SK-N-SH (cell line): ENCODE measurements around the gene MYO18A. TPM values are rescaled to one million over a fixed set of nuclear protein-coding genes. Genes with fewer than 3 reads are reported as not detected.

Experiments
- CTCF ChIA-PET: fragments of 300-600, 350-600 bp; formaldehyde crosslinking; extraction: SDS; loops from one replicate; lab custom pipeline; 2021; lab: Yijun Ruan, JAX
- POLR2A ChIA-PET: fragments of 350-600 bp; sonication (Branson Sonifier 250); formaldehyde crosslinking; extraction: SDS; loops from one replicate; lab custom pipeline; 2020; ENCODE audit warnings: antibody characterized with exemption, inconsistent platforms; lab: Yijun Ruan, JAX
- DNase-seq: peaks from one replicate; pipeline ENCODE4 v3.0.0; 2012
- H2AFZ ChIP-seq: fragments of 200-600 bp; sonication (generic); 2 replicates; pipeline ENCODE4 v1.8.1; 2016; ENCODE audit warnings: antibody characterized with exemption, mild to moderate bottlenecking, low read depth
- H3F3A ChIP-seq: fragments of 200-600 bp; sonication (generic); replicated peaks from 2 replicates; pipeline ENCODE3; 2016; ENCODE audit warnings: antibody characterized with exemption, mild to moderate bottlenecking; ENCODE audit not compliant: insufficient read depth
- H3K27ac ChIP-seq, 2 experiments: fragments of 200-500 bp in 1 of 2; fragments of 200-600 bp in 1 of 2; sonication (Bioruptor generic) in 1 of 2; sonication (generic), shearing (Covaris generic) in 1 of 2; 2 replicates each; pipeline versions ENCODE4 v1.5.1 to v1.6.1; 2014 to 2016; ENCODE audit warnings: low read depth in 2 of 2, inconsistent platforms in 1 of 2, low read length in 1 of 2, mild to moderate bottlenecking in 1 of 2, mixed read lengths in 1 of 2
- H3K27me3 ChIP-seq: fragments of 200-600 bp; sonication (generic), shearing (Covaris generic); 2 replicates; pipeline ENCODE4 v1.6.1; 2016; ENCODE audit warnings: mixed run types; ENCODE audit not compliant: insufficient read depth
- H3K36me3 ChIP-seq, 2 experiments: fragments of 200-500 bp in 1 of 2; fragments of 200-600 bp in 1 of 2; sonication (Bioruptor generic) in 1 of 2; sonication (generic) in 1 of 2; replicated peaks in 1 of 2; 2 replicates each; pipeline versions ENCODE3 to v1.5.1; 2014 to 2016; ENCODE audit warnings: low read length in 1 of 2, mild to moderate bottlenecking in 1 of 2; ENCODE audit not compliant: insufficient read depth in 2 of 2, control insufficient read depth in 1 of 2
- H3K4me1 ChIP-seq, 2 experiments: fragments of 200-500 bp in 1 of 2; fragments of 200-600 bp in 1 of 2; sonication (Bioruptor generic) in 1 of 2; sonication (generic), shearing (Covaris generic) in 1 of 2; 2 replicates each; pipeline versions ENCODE4 v1.5.1 to v1.6.1; 2014 to 2016; ENCODE audit warnings: low read depth in 1 of 2, low read length in 1 of 2, mixed run types in 1 of 2; ENCODE audit not compliant: insufficient read depth in 2 of 2, control insufficient read depth in 1 of 2
- H3K4me2 ChIP-seq: fragments of 200-600 bp; sonication (generic), shearing (Covaris generic); 2 replicates; pipeline ENCODE4 v1.6.1; 2017; ENCODE audit warnings: mixed run types
- H3K4me3 ChIP-seq, 2 experiments: fragments of 200-500 bp in 1 of 2; fragments of 200-600 bp in 1 of 2; sonication (Bioruptor generic) in 1 of 2; sonication (generic), shearing (Covaris generic) in 1 of 2; 2 replicates each; pipeline versions ENCODE4 v1.5.1 to v1.8.1; 2014 to 2016; ENCODE audit warnings: low read depth in 2 of 2, inconsistent platforms in 1 of 2, low read length in 1 of 2, mild to moderate bottlenecking in 1 of 2, mixed read lengths in 1 of 2, moderate library complexity in 1 of 2
- H3K79me2 ChIP-seq: fragments of 200-600 bp; sonication (generic); 2 replicates; pipeline ENCODE4 v1.8.1; 2017; ENCODE audit warnings: mild to moderate bottlenecking; ENCODE audit not compliant: insufficient read depth
- H3K9ac ChIP-seq: fragments of 200-600 bp; sonication (generic); 2 replicates; pipeline ENCODE4 v1.6.1; 2017; ENCODE audit warnings: mixed run types
- H3K9me2 ChIP-seq: fragments of 200-600 bp; sonication (generic); 2 replicates; pipeline ENCODE4 v1.6.1; 2017; ENCODE audit warnings: mixed run types
- H3K9me3 ChIP-seq: fragments of 200-600 bp; sonication (generic); 2 replicates; pipeline ENCODE4 v1.6.1; 2017; ENCODE audit warnings: mixed run types, mild to moderate bottlenecking, moderate library complexity
- H4K20me1 ChIP-seq: fragments of 200-600 bp; sonication (generic); 2 replicates; pipeline ENCODE4 v1.6.1; 2017; ENCODE audit warnings: mild to moderate bottlenecking, mixed run types; ENCODE audit not compliant: insufficient read depth
- CHD2 ChIP-seq: fragments of 150-350 bp; IDR thresholded peaks from 2 replicates; pipeline ENCODE4 v1.6.1; 2018; ENCODE audit warnings: low read length; ENCODE audit not compliant: partially characterized antibody
- ELF1 ChIP-seq: IDR thresholded peaks from 2 replicates; pipeline ENCODE4 v1.4.0; 2012
- EP300 ChIP-seq, 2 experiments: IDR thresholded peaks; 2 replicates each; pipeline versions ENCODE4 v1.4.0 to v1.6.1; 2012; ENCODE audit warnings: borderline replicate concordance in 1 of 2, low read depth in 1 of 2, low read length in 1 of 2
- EZH2phosphoT487 ChIP-seq: fragments of 200-600 bp; sonication (generic); IDR thresholded peaks from 2 replicates; pipeline ENCODE4 v1.6.1; 2017; ENCODE audit warnings: low read depth, mixed run types, mild to moderate bottlenecking, antibody characterized with exemption, moderate library complexity, borderline replicate concordance
- FOXJ3 ChIP-seq: sonication (generic); formaldehyde crosslinking; IDR thresholded peaks from 2 replicates; pipeline ENCODE4 v1.5.1; 2020; ENCODE audit warnings: mild to moderate bottlenecking, missing genetic modification reagents
- FOXM1 ChIP-seq: IDR thresholded peaks from 2 replicates; pipeline ENCODE4 v1.4.0; 2012; ENCODE audit warnings: low read depth, mild to moderate bottlenecking
- GABPA ChIP-seq: IDR thresholded peaks from 2 replicates; pipeline ENCODE4 v1.4.0; 2012; ENCODE audit warnings: low read depth, mild to moderate bottlenecking
- IRF3 ChIP-seq: fragments of 150-350 bp; IDR thresholded peaks from 2 replicates; pipeline ENCODE4 v1.6.1; 2016; ENCODE audit warnings: mild to moderate bottlenecking, low read depth, low read length
- JUND ChIP-seq: IDR thresholded peaks from 2 replicates; pipeline ENCODE4 v1.4.0; 2012
- MAX ChIP-seq: IDR thresholded peaks from 2 replicates; pipeline ENCODE4 v1.4.0; 2012; ENCODE audit warnings: low read depth
- MEF2A ChIP-seq: IDR thresholded peaks from 2 replicates; pipeline ENCODE4 v1.4.0; 2012; ENCODE audit warnings: low read depth, borderline replicate concordance
- NFIC ChIP-seq: IDR thresholded peaks from 2 replicates; pipeline ENCODE4 v1.4.0; 2012; ENCODE audit warnings: borderline replicate concordance
- PBX3 ChIP-seq: IDR thresholded peaks from 2 replicates; pipeline ENCODE4; 2012
- RAD21 ChIP-seq: IDR thresholded peaks from 2 replicates; pipeline ENCODE4 v1.6.1; 2012; ENCODE audit warnings: mild to moderate bottlenecking, low read length
- RCOR1 ChIP-seq: fragments of 150-350 bp; IDR thresholded peaks from 2 replicates; pipeline ENCODE4 v1.6.1; 2017; ENCODE audit warnings: antibody characterized with exemption, low read length
- RFX5 ChIP-seq: IDR thresholded peaks from 2 replicates; pipeline ENCODE4 v1.6.1; 2012; ENCODE audit warnings: mild to moderate bottlenecking, improper control_type of control experiment, low read length
- RXRA ChIP-seq: IDR thresholded peaks from 2 replicates; pipeline ENCODE4 v1.4.0; 2012; ENCODE audit warnings: low read depth, mild to moderate bottlenecking, borderline replicate concordance
- SMC3 ChIP-seq: IDR thresholded peaks from 2 replicates; pipeline ENCODE4 v1.6.1; 2012; ENCODE audit warnings: low read depth, low read length, improper control_type of control experiment
- TCF12 ChIP-seq: IDR thresholded peaks from 2 replicates; pipeline ENCODE4 v1.4.0; 2012
- YY1 ChIP-seq: IDR thresholded peaks from 2 replicates; pipeline ENCODE4 v1.4.0; 2012; ENCODE audit warnings: low read depth, mild to moderate bottlenecking
- WGBS: methylation state at CpG from one replicate; pipeline ENCODE4 v1.1.6; 2017; ENCODE audit warnings: low lambda C conversion rate; 5-methylcytosine and 5-hydroxymethylcytosine counted together
- polyA plus RNA-seq, 3 experiments: library from polyadenylated mRNA; depleted of rRNA; stranded (reverse); fragments of >200 nt; gene quantifications; 2 replicates each; pipeline ENCODE4 v1.2.3, GENCODE V29; 2012

Gene MYO18A
- polyA plus RNA-seq, 1 of the 3 experiments (the other 2 are of a cell fraction): 6.6 TPM

GRCh38 chr17:29070308-29070707 is 109.9 kb downstream of the MYO18A start:
- no peak overlapping the region for H3K9ac ChIP-seq
- no peaks in the 10 kb centered on the region for H3K79me2 ChIP-seq
- no peak for DNase-seq
- no peak overlapping the region for H3K4me2 ChIP-seq
- H3K27ac ChIP-seq: no peak overlapping the region
- ChIA-PET CTCF (interaction anchor here (1.8 kb wide), 1 partner anchor 22 kb away, joined by 5 read pairs; no protein-coding TSS in a partner anchor), POLR2A (no interaction called here)
- TF ChIP-seq EP300 (IDR thresholded peaks at IDR 0.05; ENCODE audit: borderline replicate concordance in 1 of 2, low read depth in 1 of 2, low read length in 1 of 2) (no peak), EZH2phosphoT487 (no peak), CHD2 (no peak), MEF2A (no peak), RAD21 (no peak), IRF3 (no peak), TCF12 (no peak), RCOR1 (no peak), RXRA (no peak), SMC3 (no peak), FOXM1 (no peak), RFX5 (no peak), MAX (no peak), GABPA (no peak), JUND (no peak), ELF1 (no peak)
- no peaks in the 10 kb centered on the region for H3K36me3 ChIP-seq
- H3K27me3 ChIP-seq: no peaks in the 10 kb centered on the region
- 83% methylated on average over 10 of the region's 10 CpGs for WGBS
- H2AFZ ChIP-seq: no peak overlapping the region
- no peaks in the 10 kb centered on the region for H3F3A ChIP-seq
- H3K4me1 ChIP-seq: peaks cover 0 to 20% of the 10 kb centered on the region in 2 experiments; a peak in 2 of 4 replicates
- H3K9me3 ChIP-seq: no peaks in the 10 kb centered on the region
- H4K20me1 ChIP-seq: no peaks in the 10 kb centered on the region
- H3K9me2 ChIP-seq: no peaks in the 10 kb centered on the region
- H3K4me3 ChIP-seq: no peak overlapping the region

- Histone ChIP-seq H3K9me2 (no peaks in the 10 kb centered on the region), H3K4me1 (peaks cover 0 to 23% of the 10 kb centered on the region in 2 experiments; a peak in 2 of 4 replicates), H3F3A (no peaks in the 10 kb centered on the region), H3K79me2 (no peaks in the 10 kb centered on the region), H3K4me3 (no peak overlapping the region), H3K9ac (no peak overlapping the region), H3K9me3 (no peaks in the 10 kb centered on the region), H3K4me2 (no peak overlapping the region), H3K36me3 (no peaks in the 10 kb centered on the region), H2AFZ (no peak overlapping the region), H4K20me1 (no peaks in the 10 kb centered on the region), H3K27ac (no peak overlapping the region), H3K27me3 (no peaks in the 10 kb centered on the region)
- CTCF ChIA-PET: interaction anchor here (1.8 kb wide), 1 partner anchor 21 kb away, joined by 5 read pairs; no protein-coding TSS in a partner anchor
- WGBS: 91% methylated on average over 19 of the region's 19 CpGs
- POLR2A ChIA-PET: no interaction called here
- DNase-seq: no peak
- no peak for TF ChIP-seq YY1
- no peak for TF ChIP-seq NFIC
- no peak for TF ChIP-seq PBX3
- no peak for TF ChIP-seq MEF2A
- TF ChIP-seq FOXJ3: no peak
- no peak for TF ChIP-seq EP300 (IDR thresholded peaks at IDR 0.05; ENCODE audit: borderline replicate concordance in 1 of 2, low read depth in 1 of 2, low read length in 1 of 2)
- no peak for TF ChIP-seq EZH2phosphoT487
Observed at GRCh38 chr17:29069526-29070041, 110.6 kb downstream of the MYO18A start.
